Coronary artery (tissue), 2 donors: ENCODE results near the gene CEMIP.

Experiments
- DNase-seq: peaks from one replicate; pipeline ENCODE4 v3.0.0-alpha.2; 2017; ENCODE audit warnings: low spot score
- H3K27ac ChIP-seq, 2 donors: fragments of 200-600 bp; sonication (generic); one replicate each; pipeline ENCODE4 v1.5.1; 2016 to 2019
- H3K4me3 ChIP-seq: fragments of 200-600 bp; sonication (generic); 2 replicates; pipeline ENCODE4 v1.5.1; 2016; ENCODE audit warnings: mild to moderate bottlenecking, moderate library complexity
- TF ChIP-seq, protein P1 (sequence below): fragments of 200-600 bp; sonication (generic); IDR thresholded peaks from one replicate; pipeline ENCODE4 v1.5.1; 2019; ENCODE audit warnings: antibody characterized with exemption

CEMIP gene

DNA sequence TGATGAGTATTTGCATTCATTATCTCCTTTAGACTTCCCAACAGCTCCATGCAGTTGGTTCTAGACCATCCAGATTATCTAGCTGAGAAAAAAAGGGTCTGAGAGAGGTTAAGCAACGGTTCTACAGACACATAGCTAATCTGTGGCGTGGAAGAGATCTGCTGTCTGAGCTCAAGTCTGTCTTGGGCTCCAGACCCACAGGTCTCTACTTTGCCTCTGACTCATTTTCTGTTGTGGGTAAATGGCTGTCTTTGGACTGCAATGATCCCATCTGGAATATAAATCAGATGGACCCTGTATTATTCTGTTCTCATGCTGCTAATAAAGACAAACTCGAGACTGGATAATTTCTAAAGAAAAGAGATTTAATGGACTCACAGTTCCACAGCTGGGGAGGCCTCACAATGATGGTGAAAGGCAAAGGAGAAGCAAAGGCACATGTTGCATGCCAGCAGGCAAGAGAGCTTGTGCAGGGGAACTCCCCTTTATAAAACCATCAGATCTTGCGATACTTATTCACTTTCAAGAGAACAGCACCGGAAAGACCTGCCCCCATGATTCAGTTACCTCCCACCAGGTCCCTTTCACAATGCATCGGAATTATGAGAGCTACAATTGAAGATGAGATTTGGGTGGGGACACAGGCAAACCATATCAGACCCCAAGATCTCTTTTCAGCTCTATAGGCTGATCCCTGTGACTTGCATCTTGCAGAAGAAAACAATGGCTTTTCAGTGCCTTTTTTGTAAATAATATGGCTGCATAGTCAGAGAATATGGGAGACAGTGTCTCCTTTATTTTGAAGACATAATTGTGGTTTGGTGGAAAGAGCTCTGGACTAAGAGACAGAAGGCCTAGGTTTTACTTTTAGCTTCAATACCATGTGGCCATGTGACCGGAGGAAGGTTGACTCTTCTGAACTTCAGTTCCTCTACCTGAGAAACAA lies 24.7 kb downstream of the CEMIP start:
- no peak for DNase-seq
- no peak overlapping the region for H3K4me3 ChIP-seq
- H3K27ac ChIP-seq, result no peak overlapping the region
- TF ChIP-seq, protein P1, sequence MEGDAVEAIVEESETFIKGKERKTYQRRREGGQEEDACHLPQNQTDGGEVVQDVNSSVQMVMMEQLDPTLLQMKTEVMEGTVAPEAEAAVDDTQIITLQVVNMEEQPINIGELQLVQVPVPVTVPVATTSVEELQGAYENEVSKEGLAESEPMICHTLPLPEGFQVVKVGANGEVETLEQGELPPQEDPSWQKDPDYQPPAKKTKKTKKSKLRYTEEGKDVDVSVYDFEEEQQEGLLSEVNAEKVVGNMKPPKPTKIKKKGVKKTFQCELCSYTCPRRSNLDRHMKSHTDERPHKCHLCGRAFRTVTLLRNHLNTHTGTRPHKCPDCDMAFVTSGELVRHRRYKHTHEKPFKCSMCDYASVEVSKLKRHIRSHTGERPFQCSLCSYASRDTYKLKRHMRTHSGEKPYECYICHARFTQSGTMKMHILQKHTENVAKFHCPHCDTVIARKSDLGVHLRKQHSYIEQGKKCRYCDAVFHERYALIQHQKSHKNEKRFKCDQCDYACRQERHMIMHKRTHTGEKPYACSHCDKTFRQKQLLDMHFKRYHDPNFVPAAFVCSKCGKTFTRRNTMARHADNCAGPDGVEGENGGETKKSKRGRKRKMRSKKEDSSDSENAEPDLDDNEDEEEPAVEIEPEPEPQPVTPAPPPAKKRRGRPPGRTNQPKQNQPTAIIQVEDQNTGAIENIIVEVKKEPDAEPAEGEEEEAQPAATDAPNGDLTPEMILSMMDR, result no peak

DNA sequence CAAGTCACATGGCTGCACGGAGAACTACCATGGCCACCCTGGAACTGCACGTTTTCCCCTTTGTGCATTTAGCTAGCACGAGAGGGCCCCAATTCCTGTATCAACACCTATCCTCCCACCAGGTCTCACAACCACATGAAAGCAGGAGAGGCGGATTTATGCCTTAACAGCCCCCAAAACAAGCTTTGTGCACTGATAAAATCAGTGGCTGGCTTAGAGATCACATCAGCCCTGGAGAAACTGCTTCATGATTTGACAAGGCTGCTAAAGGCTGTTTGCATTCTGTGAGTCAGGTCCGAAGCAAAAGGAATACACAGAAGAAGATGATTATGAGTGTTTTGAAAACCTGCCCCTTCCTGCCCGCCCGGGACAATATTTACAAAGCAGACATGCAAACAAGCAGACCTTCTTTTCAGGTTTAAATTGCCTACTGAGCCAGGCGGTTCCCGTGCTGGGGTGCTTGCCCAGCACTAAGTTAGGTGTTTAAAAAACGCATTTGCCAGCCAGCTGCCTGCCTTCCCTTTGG lies 25.9 kb downstream of the CEMIP start:
- TF ChIP-seq, protein P1, result no peak
- no peak overlapping the region for H3K4me3 ChIP-seq
- DNase-seq, result no peak
- no peak overlapping the region for H3K27ac ChIP-seq

DNA sequence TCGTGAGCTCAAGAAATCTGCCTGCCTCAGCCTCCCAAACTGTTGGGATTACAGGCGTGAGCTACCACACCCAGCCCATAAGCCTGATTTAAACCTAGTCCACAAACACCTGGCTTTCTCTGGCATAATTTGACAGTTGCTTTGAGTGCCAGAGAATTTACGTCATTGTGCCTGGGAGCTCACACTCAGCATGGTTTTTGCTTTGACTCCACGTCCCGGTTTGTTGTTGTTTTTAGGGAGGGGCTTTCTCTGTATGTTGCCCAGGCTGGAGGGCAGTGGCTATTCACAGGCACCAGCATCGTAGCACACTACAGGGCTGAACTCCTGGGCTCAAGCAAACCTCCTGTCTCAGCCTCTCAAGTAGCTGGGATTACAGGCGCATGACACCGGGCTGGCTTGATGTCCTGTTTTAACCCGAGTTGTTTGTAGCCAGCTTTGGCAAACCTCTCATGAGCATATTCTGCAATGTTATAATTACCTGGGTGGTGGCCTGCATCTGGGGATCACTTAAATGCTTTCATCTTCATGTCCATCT lies 32.7 kb downstream of the CEMIP start:
- no peak for DNase-seq
- no peak overlapping the region for H3K4me3 ChIP-seq
- no peak overlapping the region for H3K27ac ChIP-seq
- TF ChIP-seq, protein P1, result no peak

DNA sequence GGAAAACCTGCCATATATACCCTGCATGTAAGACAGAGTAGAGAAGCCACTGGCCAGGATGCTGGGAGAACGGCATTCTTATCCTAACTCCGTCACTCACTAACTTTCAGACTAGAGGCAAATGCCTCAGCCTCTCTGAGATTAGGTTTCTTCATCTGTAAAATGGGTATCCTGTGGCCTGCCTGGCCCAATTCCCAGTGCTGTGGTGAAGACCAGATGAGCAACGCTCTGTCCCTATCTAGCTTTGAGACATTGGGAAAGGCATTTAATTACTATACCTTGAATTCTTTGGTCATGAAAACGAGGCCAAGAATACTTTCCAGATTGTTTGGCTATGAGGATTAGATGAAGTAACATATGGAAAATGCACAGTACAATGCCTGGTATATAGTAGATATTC lies 35.9 kb downstream of the CEMIP start:
- TF ChIP-seq, protein P1, result no peak
- no peak for DNase-seq
- no peak overlapping the region for H3K4me3 ChIP-seq
- H3K27ac ChIP-seq, result no peak overlapping the region

DNA sequence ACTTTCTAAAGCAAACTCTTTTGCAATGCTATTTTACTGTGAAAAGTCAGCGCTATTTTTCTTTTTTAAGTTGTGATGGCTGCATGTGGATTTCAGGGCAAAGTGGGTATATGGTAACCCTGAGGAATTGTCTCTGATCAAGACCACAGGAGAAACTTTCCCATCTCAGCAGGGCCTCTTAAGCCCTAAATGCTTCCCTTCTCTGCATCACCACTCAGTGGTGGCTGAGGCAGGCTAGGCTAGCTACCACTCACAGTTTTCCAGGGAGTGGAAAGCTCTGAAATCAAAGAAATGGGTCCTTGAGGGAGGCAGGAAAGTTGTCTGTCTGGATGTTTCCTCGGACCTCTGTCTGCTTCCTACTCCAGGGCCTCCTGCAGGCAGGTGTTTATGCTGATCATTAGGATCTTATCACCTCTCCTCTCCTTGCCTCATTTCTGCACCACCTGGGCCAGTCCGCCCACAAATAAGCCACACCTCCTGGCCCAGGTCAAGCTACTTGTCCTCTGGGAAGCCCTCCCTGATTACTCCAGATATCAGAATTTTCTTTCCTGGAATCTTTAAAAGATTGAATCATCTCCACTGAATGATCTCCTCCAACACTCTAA lies 37.0 kb downstream of the CEMIP start:
- TF ChIP-seq, protein P1, result no peak
- H3K4me3 ChIP-seq, result no peak overlapping the region

DNA sequence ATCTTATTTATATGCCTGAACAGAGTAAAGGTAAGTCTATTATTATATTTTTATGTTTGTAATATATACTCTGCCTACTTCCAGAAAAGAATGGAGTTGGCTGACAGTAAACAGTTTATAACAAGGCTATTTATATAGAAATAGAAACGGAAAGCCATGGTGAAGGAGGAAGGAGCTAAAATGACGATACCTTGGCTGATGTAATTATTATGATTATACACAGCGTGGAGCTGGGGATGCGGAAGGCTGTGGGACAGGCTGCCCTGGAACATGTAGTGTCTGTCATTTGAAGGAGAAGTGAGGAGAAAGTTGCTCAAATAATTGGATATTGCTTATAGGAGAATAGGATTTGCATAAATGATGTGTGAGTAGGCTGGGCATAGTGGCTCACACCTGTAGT lies 37.8 kb downstream of the CEMIP start:
- Histone ChIP-seq H3K4me3 (no peak overlapping the region), H3K27ac (no peak overlapping the region)
- TF ChIP-seq, protein P1, result no peak
- DNase-seq, result no peak

More for the DNA sequence above, 37.0 kb downstream of the CEMIP start:
- no peak for DNase-seq
- H3K27ac ChIP-seq, result no peak overlapping the region
